Activated T-helper 17 cell treated with anti-CD3 and anti-CD28 coated beads, Interleukin-2, amount 50 U/mL, for 72 hours (primary cell): ENCODE data around the gene IQCH. TPM values are rescaled to one million over a fixed set of nuclear protein-coding genes. Genes with fewer than 3 reads are reported as not detected.
A peak's percentile ranks its signal among the peaks of the same experiment; 100 is the strongest.

Experiments
- ATAC-seq: fragments of 150-1000 bp; cut with Tn5 transposase; replicated peaks from 2 replicates; pipeline ENCODE4 v1.10.0; 2021; ENCODE audit warnings: mild to moderate bottlenecking, moderate library complexity
- H3K27ac Mint-ChIP-seq: one replicate; pipeline ENCODE4 v1.8.0; 2022; ENCODE audit warnings: mixed read lengths
- H3K27me3 Mint-ChIP-seq: one replicate; pipeline ENCODE4 v1.8.0; 2022; ENCODE audit warnings: mixed read lengths
- H3K36me3 Mint-ChIP-seq: one replicate; pipeline ENCODE4 v1.8.0; 2022; ENCODE audit warnings: low read depth, mild to moderate bottlenecking, mixed read lengths
- H3K4me1 Mint-ChIP-seq: one replicate; pipeline ENCODE4 v1.8.0; 2022; ENCODE audit warnings: mixed read lengths
- H3K4me3 Mint-ChIP-seq: one replicate; pipeline ENCODE4 v1.8.0; 2022; ENCODE audit warnings: mild to moderate bottlenecking, mixed read lengths
- H3K9me3 Mint-ChIP-seq: one replicate; pipeline ENCODE4 v1.8.0; 2022; ENCODE audit warnings: mixed read lengths
- total RNA-seq, 2 donors: library from RNA; stranded (reverse); gene quantifications; one replicate each; pipeline ENCODE4 v1.2.3, GENCODE V29; 2022

Gene IQCH
- total RNA-seq, 2 donors from 2014 or later: 0.77 to 0.89 TPM

DNA sequence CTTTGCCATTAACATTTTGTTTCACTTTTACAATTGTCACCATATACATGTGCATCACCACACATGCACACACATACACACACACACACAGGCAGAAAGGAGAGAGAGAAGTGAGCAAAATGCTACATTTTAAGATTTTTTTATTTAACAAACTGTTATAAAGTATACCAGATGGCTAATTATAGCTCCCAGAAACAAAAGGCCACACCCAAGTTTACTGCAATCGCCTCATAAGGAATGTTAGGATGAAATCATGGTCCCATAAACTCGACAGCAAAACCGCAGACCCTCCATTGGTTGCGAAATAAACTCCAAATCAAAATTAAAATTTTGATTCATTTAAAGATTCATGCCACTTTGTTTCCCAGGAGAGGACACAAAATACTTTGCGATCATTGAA is 250.2 kb downstream of the IQCH start:
- no peak overlapping the region for H3K4me3 Mint-ChIP-seq
- H3K9me3 Mint-ChIP-seq: no peaks in the 10 kb centered on the region
- no peaks in the 10 kb centered on the region for H3K27me3 Mint-ChIP-seq
- no peak overlapping the region for H3K27ac Mint-ChIP-seq
- H3K36me3 Mint-ChIP-seq: no peaks in the 10 kb centered on the region
- ATAC-seq: no peak
- H3K4me1 Mint-ChIP-seq: no peaks in the 10 kb centered on the region

DNA sequence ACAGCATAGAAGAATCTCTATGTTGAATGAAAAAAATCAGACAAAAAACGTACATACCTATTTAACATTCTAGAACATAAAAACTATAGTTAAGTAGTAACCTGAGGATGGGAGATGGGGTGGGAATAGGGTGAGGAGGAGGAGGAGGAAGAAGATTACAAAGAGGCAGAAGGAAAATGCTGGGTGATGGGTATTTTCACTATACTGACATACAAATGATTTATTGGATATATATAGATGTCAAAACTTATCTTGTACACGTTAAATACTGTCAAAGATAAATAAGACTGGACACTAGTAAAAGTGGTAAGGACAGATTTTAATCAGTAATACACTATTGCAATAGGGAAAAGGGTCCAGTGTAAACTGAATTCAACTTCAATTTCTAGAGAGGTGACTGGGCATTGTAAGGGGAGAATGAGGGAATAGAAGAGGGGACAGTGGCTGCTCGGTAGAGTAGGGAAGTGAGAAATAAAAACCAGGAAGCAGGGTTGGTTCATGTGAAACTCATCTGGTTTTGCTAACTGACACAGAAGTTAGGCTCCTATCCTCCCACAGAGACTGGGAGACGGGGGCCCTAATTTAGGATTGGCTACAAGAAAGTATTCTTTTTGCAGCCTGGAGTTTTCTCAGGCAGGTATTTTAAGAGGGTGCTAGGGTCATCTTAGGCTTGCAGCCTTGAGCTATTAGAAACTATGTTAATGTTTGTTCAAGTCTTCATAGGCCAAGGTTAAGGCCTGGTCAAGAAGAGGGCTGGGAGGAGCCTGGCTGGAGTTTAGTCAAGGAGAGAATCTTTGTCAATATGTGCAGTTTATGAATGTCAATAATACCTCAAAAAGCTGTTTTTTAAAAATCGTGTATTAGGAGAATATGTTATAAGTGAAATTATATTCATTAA is 251.3 kb downstream of the IQCH start:
- Mint-ChIP-seq H3K9me3 (no peaks in the 10 kb centered on the region), H3K27ac (no peak overlapping the region), H3K27me3 (no peaks in the 10 kb centered on the region), H3K4me1 (no peaks in the 10 kb centered on the region), H3K4me3 (no peak overlapping the region), H3K36me3 (peaks cover 5% of the 10 kb centered on the region)
- ATAC-seq: no peak

DNA sequence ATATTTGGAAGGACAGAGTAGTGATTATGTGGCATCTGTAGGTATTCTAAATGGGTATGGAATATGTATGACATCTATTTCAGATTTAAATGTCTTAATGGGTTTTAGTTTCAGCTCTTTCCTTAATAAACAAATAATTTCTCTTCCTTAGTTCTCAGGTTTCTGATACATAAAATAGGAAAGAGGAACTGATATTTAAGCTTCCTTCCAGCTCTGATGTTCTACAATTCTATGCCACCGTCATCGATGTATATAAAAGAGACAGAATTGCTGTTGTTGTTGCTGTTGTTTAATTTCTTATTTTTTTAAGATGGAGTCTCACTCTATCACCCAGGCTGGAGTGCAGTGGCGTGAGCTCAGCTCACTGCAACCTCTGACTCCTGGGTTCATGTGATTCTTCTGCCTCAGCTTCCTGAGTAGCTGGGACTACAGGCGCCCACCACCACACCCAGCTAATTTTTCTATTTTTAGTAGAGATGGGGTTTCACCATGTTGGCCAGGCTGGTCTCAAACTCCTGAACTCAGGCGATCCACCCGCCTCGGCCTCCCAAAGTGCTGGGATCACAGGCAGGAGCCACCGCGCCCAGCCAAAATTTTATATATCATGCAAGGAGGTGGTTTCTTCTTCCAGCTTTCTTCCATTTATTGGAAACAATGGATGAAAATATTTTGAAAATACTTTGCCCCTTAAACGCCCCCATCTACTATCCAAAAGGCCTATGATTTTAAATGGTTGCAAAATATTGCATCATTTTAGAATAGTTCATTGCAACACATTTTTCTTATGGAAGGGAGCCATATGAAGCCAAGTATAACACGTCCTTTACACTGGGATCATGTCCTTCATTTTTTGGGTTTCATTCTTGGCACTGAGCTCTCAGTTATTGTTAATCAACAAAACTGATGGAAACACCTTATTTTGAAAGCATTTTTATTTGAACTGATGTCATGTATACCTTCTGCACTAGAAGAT is 252.5 kb downstream of the IQCH start:
- H3K36me3 Mint-ChIP-seq: peaks cover 11% of the 10 kb centered on the region
- H3K9me3 Mint-ChIP-seq: no peaks in the 10 kb centered on the region
- no peaks in the 10 kb centered on the region for H3K27me3 Mint-ChIP-seq

DNA sequence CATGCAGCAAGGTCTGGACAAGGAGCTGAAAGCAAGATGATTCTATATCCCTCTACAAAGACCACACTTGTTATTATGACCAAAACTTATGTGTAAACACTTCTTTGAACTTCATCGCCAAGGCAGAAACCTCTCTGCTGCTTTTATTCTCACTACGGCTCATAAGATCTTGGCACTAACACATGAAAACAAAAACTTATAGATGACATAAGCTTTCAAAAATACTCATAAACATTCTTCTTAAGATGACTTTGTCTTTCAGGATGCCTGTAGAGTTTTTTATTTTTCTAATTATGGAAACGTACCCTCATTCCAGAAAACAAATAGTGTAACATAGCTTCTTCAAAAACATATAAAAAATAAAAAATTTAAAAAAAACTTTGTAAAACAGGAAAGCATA is 253.8 kb downstream of the IQCH start:
- Mint-ChIP-seq H3K27me3 (no peaks in the 10 kb centered on the region), H3K9me3 (no peaks in the 10 kb centered on the region), H3K4me1 (no peaks in the 10 kb centered on the region), H3K4me3 (no peak overlapping the region), H3K36me3 (peaks cover 24% of the 10 kb centered on the region), H3K27ac (no peak overlapping the region)
- ATAC-seq: no peak

More for the DNA sequence above, 252.5 kb downstream of the IQCH start:
- Mint-ChIP-seq H3K27ac (no peak overlapping the region), H3K4me1 (no peaks in the 10 kb centered on the region), H3K4me3 (no peak overlapping the region)
- no peak for ATAC-seq

DNA sequence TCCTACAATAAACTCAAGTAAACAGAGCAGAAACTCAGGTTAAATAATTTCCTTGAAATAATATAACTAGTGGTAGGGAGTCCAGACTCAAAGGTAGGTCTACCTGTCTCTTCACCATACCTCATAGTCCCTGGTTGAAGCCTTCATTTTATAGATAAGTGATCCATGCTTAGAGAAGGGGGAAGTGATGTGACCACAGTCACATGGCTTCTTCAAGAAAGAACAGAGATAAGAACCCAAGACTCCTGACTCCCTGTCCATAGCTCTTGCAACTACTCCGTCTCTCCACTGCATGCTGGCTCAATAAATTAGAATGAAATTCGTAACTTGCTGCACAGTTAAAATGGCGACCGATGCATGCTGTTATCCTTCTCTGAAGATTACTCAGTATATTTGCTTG is 255.3 kb downstream of the IQCH start:
- Mint-ChIP-seq H3K4me3 (no peak overlapping the region), H3K36me3 (peaks cover 30% of the 10 kb centered on the region), H3K27ac (no peak overlapping the region), H3K9me3 (no peaks in the 10 kb centered on the region), H3K4me1 (no peaks in the 10 kb centered on the region), H3K27me3 (no peaks in the 10 kb centered on the region)
- no peak for ATAC-seq

DNA sequence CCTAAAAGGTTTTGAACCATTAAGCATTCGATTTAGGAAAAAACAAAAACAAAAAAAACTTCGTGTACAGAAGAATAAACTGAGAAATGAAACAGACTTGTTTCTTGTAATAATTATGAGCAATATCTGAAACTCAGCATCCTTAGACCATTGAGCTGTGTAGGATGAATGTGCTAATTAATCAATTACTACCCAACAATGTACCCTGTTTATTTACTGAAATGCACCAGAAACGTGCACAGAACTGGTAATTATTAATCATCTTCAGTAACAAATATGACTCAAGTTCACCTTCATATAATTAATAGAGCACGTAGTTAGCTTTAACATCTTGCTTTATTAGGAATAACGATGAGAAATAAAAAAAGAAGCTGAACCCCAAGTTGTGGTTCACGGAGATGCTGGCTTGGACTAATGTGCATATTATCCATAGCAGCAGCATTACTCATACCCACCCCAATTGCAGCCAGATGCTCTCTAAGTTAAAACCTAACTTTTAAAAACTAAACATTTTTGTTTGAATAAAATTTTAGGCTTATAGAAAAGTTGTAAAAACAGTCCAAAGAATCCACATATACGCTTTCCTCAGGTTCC is 256.1 kb downstream of the IQCH start:
- ATAC-seq: no peak
- Mint-ChIP-seq H3K27me3 (no peaks in the 10 kb centered on the region), H3K36me3 (peaks cover 35% of the 10 kb centered on the region), H3K4me3 (no peak overlapping the region), H3K27ac (no peak overlapping the region), H3K9me3 (no peaks in the 10 kb centered on the region), H3K4me1 (no peaks in the 10 kb centered on the region)

DNA sequence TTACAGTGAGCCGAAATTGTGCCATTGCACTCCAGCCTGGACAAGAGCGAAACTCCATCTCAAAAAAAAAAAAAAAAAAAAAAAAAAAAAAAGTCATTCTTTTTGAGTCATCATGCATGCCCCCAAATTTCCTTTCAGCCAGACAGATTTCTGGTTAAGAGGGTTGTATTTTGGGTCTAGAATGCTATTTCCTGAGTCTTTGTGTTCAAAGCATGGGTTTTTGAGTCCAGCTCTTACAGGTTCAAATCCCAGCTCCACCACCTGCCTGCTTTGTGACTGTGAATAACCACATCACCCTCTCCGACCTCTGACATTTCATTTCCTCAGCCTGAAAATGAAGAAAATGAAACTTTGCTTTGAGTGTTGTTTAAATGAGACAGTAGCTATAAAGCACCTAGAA is 257.0 kb downstream of the IQCH start:
- H3K27me3 Mint-ChIP-seq: no peaks in the 10 kb centered on the region
- peaks cover 37% of the 10 kb centered on the region for H3K36me3 Mint-ChIP-seq
- H3K4me3 Mint-ChIP-seq: no peak overlapping the region
- H3K9me3 Mint-ChIP-seq: no peaks in the 10 kb centered on the region
- no peaks in the 10 kb centered on the region for H3K4me1 Mint-ChIP-seq
- no peak overlapping the region for H3K27ac Mint-ChIP-seq
- no peak for ATAC-seq

DNA sequence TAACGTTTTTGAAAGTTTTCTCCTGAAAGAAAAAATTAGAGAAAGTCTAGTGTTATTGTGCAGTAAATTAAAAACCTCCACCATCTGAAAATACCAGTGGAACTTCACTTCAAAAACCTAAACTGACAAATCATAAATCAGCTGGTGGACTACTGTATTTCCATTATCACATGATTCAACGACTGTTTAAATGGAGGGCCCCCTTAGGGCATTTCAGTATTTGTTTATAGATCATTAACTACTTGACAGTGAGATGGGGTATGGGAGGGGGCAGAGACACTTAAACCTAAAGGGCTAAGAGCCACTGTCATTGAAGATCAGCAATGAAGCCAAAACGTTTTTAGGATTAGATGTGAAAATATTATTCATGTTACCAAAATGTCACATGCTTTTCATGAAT is 257.6 kb downstream of the IQCH start:
- Mint-ChIP-seq H3K27me3 (no peaks in the 10 kb centered on the region), H3K4me1 (no peaks in the 10 kb centered on the region), H3K4me3 (no peak overlapping the region), H3K36me3 (peaks cover 42% of the 10 kb centered on the region), H3K27ac (no peak overlapping the region), H3K9me3 (no peaks in the 10 kb centered on the region)
- ATAC-seq: no peak

DNA sequence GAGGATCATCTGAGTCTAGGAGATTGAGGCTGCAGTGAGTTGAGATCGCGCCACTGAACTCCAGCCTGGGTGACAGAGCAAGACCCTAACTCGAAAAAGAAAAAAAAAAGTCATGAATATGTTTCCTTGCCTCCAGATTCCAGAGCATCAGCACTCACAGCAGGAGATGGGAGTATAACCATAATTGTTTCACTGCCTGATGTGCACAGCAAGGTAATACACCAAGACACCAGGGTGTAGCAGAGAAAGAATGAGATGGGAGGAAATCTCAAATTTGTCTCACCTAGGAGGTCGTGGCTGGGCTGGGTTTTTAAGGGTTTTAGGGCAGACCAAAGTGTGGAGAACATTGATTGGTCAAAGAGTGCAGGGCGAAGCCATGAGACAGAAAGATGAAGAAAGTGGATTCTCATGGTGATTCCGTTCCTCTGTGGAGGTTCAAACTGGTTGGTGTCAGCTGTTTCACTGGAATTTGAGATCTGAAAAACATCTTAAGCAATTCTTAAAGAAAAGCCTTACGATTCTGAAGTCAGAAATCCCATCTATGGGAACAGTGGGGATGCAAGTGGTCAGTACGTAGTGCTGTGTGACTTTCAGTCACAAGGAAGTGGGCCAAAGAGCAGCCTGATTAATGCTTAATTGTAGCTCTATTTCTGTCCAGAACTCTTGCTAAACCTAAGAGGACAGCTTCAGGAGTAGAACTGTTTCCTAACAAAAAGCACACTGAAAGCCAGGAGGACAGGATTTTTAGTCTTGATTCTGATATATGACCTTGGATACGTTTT is 258.5 kb downstream of the IQCH start:
- no peak overlapping the region for H3K27ac Mint-ChIP-seq
- H3K4me3 Mint-ChIP-seq: no peak overlapping the region
- no peaks in the 10 kb centered on the region for H3K27me3 Mint-ChIP-seq
- ATAC-seq: no peak
- no peaks in the 10 kb centered on the region for H3K4me1 Mint-ChIP-seq
- H3K9me3 Mint-ChIP-seq: no peaks in the 10 kb centered on the region
- peaks cover 50% of the 10 kb centered on the region for H3K36me3 Mint-ChIP-seq

DNA sequence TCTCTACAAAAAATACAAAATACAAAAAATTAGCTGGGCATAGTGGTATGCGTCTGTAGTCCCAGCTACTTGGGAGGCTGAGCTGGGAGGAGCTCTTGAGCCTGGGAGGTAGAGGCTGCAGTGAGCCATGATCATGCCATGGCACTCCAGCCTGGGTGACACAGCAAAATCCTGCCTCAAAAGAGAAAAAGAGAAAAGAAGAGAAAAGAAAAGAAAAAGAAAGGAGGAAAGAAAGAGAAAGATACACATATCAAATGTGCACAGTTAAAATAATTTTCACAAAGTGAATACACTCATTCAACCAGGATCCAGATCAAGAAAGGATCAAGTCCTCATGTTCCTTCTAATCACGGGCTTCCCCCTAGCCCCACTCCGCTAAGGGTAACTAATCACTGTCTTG is 260.5 kb downstream of the IQCH start:
- no peak overlapping the region for H3K4me3 Mint-ChIP-seq

DNA sequence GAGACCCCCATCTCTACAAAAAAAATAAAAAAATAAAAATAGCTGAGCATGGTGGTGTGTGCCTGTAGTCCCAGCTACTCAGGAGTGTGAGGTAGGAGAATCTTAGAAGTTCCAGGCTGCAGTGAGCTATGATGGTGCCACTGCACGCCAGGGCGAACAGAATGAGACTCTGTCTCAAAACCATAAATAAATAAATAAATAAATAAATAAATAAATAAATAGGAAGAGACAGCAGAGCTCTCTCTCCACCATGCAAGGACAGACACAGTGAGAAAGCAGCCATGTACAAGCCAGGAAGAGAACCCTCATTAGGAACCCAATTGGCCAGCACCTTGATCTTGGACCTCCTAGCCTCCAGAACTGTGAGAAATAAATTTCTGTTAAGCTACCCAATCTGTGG is 261.0 kb downstream of the IQCH start:
- no peak overlapping the region for H3K4me3 Mint-ChIP-seq
- peaks cover 45% of the 10 kb centered on the region for H3K36me3 Mint-ChIP-seq
- H3K9me3 Mint-ChIP-seq: no peaks in the 10 kb centered on the region
- no peak for ATAC-seq
- H3K27ac Mint-ChIP-seq: no peak overlapping the region
- no peaks in the 10 kb centered on the region for H3K27me3 Mint-ChIP-seq
- H3K4me1 Mint-ChIP-seq: no peaks in the 10 kb centered on the region

More for the DNA sequence above, 260.5 kb downstream of the IQCH start:
- no peaks in the 10 kb centered on the region for H3K9me3 Mint-ChIP-seq
- H3K27me3 Mint-ChIP-seq: no peaks in the 10 kb centered on the region
- peaks cover 49% of the 10 kb centered on the region for H3K36me3 Mint-ChIP-seq
- no peaks in the 10 kb centered on the region for H3K4me1 Mint-ChIP-seq
- no peak for ATAC-seq
- H3K27ac Mint-ChIP-seq: no peak overlapping the region

DNA sequence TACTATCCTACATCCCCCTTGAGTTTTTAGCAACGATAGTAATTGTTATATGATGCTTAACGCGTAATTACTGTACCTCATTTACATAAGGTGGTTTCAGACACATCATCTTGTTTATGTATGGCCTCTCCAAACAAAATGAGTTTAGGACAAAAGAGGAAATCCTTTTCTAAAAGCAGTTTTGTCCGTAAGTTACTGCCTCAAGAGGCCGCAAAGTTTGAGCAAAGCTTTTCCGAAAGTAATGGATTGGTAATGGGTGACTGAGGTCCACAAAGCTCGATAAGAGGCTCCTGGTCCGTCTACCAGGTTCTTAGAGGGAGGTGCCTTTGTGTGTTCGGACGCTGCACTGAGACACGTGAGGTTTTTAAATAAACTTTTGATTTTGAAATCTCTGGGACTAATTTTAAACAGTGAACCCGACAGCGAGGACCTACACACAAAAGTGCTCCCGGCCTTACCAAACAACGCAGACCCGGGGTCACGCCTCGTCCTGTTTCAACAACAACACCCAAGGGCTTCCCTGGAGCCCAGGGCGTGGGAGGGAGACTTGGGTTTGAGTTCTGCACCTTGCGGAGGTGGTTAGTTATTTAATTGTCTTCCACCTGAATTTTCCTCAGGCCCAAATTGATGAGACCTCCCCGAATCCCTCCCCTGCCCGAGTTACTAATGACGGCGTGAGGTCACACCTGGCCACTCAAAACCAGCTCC is 265.9 kb downstream of the IQCH start:
- ATAC-seq: no peak
- Mint-ChIP-seq H3K4me3 (peak overlapping the region; percentile 91), H3K36me3 (peaks cover 16% of the 10 kb centered on the region)

DNA sequence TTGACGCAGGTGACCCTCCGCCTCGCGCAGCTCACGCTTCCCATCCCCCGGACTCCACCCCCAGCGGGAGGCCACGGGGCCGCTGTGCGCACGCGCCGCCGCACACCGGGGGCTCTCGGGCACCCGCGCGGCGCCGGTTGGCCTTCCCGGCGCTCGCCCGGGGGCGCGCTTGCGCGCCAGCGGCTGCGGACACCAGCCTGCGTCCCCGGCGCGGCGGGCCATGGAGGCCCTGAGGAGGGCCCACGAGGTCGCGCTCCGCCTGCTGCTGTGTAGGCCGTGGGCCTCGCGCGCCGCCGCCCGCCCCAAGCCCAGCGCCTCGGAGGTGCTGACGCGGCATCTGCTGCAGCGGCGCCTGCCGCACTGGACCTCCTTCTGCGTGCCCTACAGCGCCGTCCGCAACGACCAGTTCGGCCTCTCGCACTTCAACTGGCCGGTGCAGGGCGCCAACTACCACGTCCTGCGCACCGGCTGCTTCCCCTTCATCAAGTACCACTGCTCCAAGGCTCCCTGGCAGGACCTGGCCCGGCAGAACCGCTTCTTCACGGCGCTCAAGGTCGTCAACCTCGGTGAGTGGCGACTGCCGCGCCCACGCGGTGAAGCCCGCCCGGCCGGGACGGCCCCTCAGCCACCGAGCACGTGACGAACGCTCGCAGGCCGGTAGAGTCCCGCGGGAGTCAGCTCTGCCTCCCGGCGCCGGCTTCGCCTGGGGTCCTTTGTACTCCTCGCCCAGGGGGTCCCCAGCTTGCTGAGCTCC is 266.6 kb downstream of the IQCH start, which contains the start of gene C15orf61:
TSS of gene C15orf61 (plus strand) at position 103 of the 754 bp plus-strand sequence. CDS start at position 221, 118 bp downstream.
- Mint-ChIP-seq H3K36me3 (peaks cover 22% of the 10 kb centered on the region), H3K4me3 (peak within 1 kb of the TSS; percentile 91), H3K9me3 (no peaks in the 10 kb centered on the region), H3K27ac (peak within 1 kb of the TSS; percentile 93), H3K27me3 (no peaks in the 10 kb centered on the region), H3K4me1 (peaks cover 15% of the 10 kb centered on the region)
- peak; percentile 85 for ATAC-seq

More for the DNA sequence above, 265.9 kb downstream of the IQCH start:
- no peaks in the 10 kb centered on the region for H3K27me3 Mint-ChIP-seq
- peaks cover 15% of the 10 kb centered on the region for H3K4me1 Mint-ChIP-seq
- H3K27ac Mint-ChIP-seq: peak overlapping the region; percentile 93
- no peaks in the 10 kb centered on the region for H3K9me3 Mint-ChIP-seq
